ENCODE data around the gene NPPB.
"Not testable (repeated sequence)": the region's sequence is repeated elsewhere in the genome, so short reads cannot be mapped to it uniquely, and the experiment has no call there.

NPPB gene

DNA sequence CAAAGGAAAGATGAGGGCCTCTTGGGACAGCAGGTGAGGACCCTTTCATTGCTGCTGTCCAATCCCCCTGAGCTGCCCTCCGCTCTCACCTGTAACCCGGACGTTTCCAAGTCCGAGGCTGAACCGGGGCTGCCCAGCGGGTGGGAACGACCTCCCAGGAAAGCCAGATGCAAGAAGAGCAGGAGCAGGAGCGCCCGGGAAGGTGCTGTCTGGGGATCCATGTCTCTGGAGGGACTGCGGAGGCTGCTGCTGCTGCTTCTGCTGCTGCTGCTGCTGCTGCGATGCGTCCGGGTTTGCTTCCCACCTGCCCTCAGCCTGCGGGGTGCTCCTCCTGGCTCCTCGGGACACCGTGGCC is at the start of gene NPPB:
NPPB (minus strand) TSS at position 333 of the 355 bp plus-strand sequence; CDS start at position 221, 112 bp downstream.
- no peak for DNase-seq

DNA sequence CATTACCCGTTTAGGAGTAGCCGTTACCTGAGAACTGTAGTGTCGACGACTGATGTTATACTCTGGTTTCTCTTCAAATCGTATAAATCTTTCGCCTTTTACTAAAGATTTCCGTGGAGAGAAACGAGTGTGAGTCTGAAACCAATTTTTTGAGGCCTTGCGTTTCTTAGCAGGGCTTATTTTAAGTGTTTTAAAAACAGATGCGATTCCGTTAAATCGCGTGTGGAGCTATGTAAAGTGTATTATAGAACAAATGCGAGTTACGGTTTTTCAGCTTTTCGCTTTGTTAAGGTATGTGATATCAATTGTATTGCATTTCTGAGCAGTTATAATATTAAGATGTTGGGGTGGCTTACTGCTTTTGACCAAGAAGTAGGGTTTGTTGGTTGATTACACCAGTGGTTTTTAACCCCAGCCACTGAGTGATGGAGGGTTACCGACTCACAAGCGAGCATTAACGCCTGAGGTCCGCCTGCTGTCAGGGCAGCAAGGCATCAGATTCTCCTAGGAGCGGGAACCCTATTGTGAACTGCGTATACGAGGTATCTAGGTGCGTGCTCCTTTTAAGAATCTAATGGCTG is 49.4 kb upstream of the NPPB start:
- DNase-seq, result peak in 1 of 2 donors; percentile 97

DNA sequence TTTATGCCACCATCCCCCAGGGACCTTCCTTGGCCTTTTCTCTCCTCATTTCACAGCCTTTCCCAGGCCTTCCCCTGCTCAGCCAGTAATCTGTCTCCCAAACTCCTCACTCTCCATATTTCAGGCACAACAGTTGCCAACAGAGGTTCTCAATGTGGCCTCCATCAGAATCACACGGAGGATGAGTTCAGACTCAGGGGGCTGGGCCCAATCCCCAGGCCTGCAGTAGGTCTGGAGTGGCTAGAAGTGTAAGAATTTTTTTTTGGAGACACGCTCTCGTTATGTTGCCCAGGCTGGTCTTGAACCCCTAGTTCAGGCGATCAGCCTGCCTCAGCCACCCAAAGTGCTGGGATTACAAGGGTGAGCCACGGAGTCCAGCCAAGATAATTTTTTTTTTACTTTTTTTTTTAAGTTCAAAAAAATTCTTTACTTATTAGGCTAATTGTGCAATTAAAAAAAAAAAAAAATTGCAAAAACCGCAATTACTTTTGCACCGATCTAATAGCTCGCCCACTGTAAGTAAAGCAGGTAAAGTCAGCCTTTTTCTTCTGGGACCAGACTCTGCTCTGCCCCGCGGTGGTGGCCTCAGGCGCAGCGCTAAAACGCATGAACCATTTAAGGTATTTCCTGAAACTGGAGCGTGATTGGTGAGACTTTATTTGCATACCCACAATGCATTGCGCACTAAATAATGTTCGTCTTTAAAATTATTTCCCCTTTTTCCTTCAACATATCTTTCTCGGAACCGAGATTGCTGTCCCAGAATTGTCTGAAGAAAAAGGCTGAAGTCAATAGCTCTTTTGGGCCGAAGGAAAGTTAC is 48.7 kb upstream of the NPPB start:
- DNase-seq, result peak; percentile 66 to 97

DNA sequence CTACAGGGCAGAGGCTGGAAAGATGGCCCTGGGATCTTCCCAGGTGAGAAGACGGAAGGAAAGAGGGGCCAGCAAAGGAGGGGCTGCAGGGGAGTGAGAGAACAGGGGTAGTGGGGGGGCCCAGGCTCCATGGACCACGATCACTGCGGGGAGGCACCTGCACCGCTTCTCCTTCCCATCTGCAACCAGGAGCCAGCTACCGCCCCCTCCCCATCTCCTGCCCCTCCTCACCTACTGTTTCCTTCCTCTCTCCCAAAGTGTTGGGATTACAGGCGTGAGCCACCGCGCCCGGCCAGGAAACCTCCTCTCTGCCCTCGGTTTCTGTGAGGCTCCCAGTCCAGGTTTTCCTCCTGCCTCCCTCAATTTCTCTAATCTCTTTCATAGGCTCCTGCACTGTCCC is 48.1 kb upstream of the NPPB start:
- no peak for DNase-seq

DNA sequence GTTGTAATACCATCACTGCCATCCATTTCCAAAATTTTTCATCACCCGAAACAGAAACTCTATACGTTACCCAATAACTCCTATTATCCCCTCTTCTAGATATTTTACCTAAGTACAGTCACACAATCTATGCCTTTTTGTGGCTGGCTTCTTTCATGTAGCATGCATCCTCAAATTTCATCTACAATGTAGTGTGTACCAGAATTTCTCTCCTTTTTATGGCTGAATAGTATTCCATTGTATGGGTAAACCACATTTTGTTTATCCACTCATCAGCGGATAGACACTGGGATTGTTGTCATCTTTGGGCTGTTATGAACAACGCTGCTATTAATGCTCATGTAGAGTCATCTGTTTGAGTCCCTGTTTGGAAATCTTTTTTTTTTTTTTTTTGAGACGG is 46.2 kb upstream of the NPPB start:
- no peak for DNase-seq

DNA sequence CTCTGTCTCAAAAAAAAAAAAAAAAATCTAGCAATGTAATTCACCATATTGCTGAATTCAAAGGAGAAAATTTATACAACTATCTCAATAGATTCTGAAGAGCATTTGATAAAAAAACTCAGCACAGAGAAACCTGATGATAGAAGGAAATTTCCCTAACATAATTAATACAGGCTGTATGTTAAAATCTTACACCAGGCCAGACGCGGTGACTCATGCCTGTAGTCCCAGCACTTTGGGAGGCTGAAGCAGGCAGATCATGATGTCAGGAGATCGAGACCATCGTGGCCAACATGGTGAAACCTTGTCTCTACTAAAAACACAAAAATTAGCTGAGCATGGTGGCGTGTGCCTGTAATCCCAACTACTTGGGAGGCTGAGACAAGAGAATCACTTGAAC is 45.4 kb upstream of the NPPB start:
- DNase-seq, result not testable (repeated sequence)

DNA sequence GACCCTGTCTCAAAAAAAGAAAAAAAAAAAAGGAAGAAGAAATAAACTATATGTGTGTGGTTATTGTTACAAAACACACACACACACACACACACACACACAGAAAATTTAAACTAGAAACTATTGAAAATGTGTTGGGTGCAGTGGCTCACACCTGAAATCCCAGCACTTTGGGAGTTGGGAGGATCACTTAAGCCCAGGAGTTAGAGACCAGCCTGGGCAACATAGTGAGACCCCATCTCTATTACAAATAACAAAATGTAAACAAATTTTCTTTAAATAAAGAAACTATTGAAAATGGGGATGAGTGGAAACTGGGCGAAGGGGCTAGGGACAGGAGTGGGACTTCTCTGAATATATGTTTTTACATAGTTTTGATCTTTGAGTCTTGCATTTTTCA is 44.5 kb upstream of the NPPB start:
- no peak for DNase-seq

DNA sequence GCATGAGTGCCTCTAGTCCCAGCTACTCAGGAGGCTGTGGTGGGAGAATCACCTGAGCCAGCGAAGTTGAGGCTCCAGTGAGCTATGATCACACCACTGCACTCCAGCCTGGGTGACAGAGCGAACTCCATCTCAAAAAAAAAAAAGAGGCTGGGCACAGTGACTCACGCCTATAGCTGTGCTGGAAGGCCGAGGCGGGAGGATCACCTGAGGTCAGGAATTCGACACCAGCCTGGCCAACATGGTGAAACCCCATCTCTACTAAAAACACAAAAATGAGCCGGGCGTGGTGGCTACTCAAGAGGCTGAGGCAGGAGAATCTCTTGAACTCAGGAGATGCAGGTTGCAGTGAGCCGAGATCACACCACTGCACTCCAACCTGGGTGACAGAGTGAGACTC is 42.7 kb upstream of the NPPB start:
- DNase-seq, result not testable (repeated sequence)

DNA sequence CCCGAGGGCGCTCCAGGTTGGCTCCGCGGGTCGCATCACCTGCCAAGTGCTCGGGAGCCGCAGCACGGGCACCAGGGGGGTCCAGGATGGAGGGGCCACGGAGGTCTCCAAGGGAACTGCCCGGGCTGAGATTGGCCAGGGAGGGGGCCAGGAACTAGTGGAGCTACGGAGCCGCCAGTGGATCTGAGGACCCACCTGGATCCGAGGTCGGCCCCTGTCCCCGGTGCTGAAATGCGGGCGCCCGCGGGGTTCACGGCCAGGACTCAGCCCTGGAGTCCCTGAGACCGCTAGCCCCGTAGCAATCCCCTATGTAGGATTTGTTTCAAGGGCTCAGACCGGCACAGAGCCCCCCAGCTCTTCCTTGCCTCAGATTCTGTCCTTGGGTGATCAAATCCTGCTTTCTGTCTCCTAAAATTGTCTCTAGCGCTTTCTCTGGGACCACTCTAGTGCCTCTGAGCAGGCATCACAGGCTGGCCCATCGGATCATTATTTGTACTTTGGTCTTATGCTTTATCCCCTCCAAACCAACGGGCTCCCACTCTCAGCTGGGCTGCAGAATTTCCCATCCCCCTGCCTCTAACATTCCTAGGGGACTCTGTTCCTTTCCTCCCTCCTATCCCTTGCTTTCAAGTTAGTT is 40.2 kb upstream of the NPPB start:
- no peak for DNase-seq

DNA sequence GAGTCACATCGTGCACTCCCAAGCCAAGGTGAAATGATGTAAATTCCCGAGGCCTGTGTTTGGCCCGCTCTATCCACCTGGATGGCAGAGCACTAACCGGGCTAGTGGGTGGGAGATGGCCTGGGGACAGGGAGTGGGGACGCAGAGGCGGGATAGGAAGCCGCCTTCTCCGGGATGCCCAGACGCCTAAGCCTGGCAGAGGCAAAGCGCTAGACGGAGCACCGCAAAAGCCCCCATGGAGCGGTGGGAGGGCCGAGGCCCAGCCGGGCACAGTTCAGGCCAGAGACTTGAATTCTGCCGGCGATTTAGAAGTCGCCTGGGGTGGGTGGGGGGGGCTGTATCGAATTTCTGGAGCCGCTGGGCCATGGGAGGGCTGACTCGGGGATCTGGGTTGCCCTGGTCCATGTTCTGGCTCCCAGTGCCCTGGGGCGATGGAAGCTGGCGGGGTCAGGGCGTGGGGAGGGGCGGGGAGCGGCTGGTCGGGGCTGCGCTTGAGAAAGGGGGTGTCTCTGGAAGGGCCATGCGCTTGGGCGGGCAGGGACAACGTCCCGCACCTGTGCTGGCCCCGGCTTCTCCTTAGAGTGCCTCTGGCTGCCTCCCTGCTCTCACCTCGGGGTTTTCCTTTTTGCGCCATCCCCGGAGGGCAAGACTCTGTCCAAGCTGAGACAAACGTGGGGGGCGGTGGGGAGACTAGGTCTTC is 39.5 kb upstream of the NPPB start:
- no peak for DNase-seq

DNA sequence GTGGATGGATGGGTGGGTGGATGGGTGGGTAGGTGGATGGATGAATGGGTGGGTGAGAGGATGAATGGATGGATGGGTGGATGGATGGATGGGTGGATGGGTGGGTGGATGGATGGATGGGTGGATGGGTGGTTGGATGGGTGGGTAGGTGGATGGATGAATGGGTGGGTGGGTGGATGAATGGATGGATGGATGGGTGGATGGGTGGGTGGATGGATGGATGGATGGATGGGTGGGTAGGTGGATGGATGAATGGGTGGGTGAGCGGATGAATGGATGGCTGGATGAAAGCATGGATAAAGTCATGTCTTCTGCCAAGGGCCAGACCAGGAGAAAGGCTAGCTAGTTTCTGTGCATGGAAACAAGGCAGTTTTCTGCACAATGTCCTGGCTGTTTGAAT is 35.8 kb upstream of the NPPB start:
- not testable (repeated sequence) for DNase-seq

DNA sequence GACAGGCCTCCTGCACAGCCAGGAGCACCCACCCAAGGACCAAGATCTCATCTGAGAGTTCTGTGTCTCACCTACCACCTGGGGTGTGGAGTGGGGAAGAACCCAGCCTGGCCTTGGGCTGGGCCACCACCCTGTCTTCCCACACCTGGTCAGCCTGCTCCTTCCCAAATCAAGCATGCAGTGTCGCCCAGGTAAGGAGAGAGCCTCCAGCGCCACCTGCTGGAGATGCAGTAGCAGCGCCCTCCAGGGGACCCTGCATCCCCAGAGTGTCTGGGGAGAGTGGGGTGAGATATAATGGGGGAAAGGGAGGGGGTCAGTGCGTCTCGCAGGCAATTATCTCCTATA is 35.1 kb upstream of the NPPB start:
- no peak for DNase-seq

DNA sequence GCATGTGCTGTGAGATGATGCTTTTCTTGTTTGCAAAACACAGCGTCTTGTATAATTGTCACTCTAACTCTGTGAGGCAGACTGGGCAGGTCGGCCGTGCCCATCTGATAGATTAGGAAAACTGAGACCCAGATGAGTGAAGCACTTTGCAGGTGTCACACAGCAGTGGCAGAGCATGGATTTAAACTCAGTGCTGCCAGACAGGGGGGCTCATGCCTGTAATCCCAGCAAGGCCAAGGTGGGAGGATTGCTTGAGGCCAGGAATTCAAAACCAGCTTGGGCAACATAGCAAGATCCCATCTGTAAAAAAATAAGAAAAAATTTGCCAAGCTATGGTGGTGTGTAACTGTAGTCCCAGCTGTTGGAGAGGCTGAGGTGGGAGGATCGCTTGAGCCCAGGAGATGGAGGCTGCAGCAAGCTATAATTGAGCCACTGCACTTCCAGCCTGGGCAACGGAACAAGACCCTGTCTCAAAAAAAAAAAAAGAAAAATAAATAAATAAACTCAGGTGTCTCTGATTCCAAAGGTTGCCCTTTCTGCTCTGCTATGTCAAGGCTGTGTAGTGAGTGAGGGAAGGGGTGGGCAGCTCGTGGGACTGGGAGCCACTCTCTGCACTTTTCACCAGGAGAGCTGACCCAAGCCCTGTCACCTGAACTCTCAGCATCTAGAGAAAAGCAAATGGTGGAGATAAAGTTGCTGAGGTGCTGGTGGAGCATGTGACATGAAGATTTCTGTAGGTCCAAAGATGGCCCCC is 32.9 kb upstream of the NPPB start:
- DNase-seq, result no peak

DNA sequence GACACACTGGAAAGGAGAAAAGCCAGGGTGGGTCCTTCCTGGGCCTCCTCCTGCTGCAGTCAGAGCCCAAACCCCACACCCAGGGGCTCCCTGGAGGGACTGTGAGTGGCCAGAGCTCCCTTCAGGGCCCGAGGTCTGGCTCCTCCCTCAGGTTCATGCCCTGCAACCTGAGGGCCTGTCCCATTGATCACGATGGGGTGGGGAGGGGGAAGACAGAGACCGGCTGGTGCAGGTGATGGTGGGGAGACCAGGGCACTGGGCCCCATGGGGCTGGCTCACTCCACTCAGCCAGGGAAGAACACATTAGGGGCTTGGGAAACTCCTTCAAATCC is 30.1 kb upstream of the NPPB start:
- DNase-seq, result no peak

DNA sequence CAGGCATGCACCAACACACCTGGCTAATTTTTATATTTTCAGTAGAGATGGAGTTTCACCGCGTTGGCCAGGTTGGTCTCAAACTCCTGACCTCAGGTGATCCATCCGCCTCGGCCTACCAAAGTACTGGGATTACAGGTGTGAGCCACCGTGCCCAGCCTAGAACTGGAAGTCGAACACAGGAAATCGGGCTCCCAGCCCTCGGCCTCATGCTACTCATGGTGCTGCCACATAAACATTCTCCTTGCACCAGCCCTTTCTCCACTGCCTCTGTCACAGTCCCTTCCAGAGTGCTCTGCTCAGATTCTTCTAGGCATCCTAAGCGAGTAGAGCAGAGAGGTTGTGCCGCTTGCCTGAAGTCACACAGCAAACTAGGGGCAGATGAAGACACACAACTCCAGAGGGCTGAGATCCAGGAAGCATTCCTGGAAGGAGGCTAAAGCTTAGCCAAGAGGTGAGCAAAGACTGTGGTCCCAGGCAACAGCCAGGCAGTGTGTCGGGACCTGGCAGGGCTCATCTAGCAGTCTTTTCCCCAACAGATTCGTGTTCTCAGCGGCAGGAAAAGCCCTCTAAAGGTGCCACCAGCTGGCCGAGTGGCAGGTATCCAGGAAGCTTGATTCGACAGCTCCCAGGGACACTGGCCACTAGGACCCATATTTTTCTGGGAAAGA is 29.6 kb upstream of the NPPB start:
- DNase-seq, result no peak

DNA sequence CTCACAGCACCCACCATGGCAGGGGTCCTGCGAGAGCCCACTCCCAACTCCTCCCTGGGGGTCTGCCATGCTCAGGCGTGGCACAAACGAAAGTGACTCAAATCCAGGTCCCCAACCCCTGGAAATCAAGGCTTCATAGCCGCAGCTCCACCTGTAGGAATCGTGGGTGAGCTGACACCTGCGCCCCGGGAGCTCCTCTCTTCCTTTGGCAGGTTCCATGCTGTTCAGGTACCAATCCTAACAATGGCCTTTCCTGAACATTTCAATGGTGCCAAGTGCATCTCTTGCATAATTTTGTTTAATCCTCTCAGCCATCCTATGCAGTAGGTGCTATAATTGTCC is 28.9 kb upstream of the NPPB start:
- DNase-seq, result no peak

DNA sequence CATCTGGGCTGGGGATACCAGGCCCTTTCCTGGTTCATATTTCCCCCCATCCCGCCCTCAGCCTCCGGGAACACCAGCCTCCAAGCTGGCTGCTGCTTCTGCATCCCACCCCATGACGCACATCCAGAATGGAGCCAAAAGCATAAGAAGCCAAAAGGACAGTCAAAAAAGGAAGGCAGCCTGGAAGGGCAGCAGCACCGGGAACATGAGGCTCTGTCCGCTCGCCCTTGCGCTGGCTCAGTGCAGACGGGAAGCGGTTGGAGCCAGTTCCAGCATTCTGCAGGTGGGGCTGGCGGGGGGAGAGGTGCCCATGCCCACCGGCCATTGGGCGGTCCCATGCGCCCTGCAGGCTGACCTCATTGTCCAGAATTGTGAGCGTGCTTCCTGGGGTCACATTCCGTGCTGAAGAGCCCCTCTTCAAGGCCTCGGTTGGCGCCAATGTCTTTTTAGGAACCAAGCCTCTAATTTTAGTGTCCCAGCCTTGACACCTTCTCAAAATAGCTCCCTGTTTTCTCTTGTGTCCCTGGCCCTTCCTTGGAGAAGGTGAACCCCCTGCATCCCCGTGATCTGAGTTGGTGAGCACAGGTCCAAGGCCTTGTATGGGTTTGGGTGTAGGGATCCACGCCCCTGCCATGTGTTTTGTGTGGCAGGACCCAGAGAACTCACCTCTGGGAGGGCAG is 28.4 kb upstream of the NPPB start:
- no peak for DNase-seq

DNA sequence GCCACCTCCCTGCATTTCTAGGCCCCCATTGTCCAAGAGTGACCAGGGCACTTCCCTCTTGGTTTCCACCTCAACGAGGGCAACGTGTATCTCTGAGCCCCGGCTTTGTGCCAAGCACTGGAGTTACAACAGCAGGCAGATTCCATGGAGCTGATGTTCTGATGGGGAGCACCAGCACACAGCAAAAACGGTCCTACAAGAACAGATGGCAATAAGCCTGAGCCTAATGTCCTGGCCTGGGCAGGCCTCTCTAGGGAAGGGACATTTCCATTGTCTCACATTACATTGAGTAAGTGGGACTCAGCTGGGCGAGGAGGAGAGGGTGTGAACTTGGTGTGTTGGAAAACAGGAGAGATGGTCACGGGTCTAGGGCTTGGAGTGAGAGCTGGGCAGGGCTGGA is 27.2 kb upstream of the NPPB start:
- no peak for DNase-seq

DNA sequence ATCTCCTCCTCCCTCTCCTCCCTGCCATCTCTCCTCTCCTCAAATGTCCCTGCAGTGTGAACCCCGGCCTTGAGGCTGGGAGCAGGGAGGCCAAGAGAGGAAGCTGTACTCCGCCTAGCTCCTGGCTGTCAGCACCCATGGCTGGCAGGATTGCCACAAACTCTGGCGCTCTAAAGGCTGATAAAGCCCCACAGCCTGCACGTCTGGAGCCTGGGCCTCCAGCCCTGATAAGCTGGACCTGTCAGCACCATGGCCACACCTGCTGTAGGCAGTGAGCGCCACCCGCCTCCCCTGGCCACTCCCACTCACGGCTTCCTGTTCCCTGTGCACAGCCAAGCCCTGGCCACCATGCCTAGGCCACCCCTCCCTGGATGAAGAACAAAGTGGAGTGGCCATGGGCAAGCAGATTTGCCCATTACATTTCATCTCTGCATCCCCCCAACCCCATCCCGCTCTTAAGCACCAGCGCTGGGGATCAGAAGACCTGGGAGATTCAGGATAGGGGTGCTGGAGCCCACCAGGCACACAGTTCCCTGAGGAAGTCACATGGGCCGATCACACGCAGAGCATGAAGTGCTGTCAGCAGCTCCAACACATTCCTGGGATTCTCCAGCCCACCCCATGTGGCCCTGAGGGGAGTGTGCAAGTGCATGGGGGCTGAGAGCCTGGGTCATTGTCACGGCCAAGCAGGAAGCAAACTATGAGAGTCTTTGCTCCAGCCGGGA is 24.2 kb upstream of the NPPB start:
- DNase-seq, result no peak

DNA sequence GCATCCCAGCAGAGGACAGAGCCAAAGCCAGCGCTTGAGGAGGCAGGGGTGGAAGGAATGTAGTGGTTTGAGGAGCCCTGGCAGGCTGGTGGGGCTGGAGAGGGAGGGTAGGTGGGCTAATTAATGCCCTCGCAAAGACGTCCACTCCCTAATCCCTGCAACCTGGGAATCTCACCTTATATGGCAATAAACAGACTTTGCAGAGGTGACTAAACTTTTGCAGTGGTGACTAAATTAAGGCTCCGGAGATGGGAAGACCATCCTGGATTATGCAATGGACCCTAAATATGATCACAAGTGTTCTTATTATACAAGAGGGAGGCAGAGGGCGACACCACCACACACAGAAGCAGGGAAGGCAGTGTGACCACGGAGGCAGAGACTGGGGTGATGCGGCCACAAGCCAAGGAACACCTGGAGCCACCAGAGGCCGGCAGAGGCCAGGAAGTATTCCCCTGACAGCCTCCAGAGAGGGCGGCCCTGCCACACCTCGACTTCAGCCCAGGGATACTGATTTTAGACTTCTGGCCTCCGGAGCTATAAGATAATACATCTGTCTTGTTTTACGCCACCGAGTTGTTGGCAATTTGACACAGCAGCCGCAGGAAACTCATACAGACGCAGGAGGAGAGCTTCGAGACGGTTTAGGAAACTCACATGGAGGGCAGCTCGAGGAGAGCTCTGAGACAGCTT is 23.1 kb upstream of the NPPB start:
- no peak for DNase-seq

All from hippocampal formation (tissue), 2 donors.